ENCODE measurements around the gene ACER2.

Gene ACER2

GRCh38 chr9:19456996-19457692 lies 48.3 kb downstream of the ACER2 start:
- peak; percentile 62 for DNase-seq

- DNase-seq: no peak
Measured at GRCh38 chr9:19457693-19458009, 48.8 kb downstream of the ACER2 start.

DNA sequence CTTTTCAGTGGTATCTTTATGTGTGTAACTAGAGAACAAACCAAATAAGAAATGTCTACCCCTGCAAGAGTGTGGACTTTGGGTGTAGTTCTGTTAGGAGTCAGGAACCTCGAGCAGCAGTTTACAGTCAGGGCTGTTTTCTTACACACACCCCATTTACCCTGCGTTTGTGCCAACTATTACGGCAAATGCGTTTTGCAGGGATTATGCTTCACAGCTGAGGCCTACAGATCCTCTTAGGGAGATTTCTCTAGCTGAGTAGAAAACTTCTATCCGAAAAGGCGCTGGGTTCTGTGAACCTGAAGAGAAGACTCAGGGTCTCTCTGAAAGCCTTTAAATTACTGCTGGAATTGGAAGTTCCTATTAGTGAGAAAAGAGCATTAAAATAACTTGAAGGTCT lies 51.4 kb downstream of the ACER2 start:
- no peak for DNase-seq

GRCh38 chr9:19461135-19461534 lies 52.3 kb downstream of the ACER2 start:
- no peak for DNase-seq

GRCh38 chr9:19464061-19464763 lies 55.4 kb downstream of the ACER2 start:
- DNase-seq: no peak

DNA sequence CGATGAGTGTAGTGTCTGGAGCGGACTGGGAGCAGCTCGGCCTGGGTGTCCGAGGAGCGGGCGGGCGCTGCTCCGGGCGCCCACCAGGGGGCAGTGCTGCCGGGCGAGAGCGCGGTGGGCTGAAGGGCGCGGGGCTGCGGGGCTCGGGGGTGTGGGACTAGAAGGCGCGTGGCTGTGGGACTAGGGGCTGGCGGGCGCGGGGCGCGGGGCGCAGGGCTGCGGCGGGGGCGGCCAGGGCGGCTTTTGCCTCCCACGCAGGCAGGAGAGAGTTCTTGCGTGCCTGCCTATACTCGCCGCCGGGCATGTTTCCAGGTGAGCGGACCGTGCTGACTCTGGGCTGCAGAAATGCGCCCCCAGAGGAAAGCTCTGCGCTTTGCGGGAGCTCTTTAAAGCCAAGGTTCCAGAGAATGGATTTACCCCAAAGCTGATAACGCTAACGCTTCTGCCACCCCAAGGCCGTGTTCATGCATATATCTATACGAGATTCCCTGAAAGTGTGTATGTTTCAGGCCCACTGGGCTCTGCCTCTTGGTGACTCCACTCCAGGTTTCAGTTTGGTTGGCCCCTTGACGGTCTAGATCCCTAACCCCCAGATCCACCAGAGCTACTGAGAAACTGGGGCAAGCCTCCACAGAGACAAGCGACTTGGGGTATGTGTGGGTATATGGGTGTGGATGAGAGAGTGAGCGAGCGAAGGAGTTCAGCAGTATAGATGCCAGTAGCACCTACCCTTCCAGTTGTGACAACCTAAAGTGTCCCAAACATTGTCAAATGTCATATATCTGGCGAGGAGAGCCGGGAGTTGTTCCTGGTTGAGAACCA lies 56.2 kb downstream of the ACER2 start:
- DNase-seq: peak; percentile 62

GRCh38 chr9:19465586-19466279 lies 56.9 kb downstream of the ACER2 start:
- no peak for DNase-seq

DNA sequence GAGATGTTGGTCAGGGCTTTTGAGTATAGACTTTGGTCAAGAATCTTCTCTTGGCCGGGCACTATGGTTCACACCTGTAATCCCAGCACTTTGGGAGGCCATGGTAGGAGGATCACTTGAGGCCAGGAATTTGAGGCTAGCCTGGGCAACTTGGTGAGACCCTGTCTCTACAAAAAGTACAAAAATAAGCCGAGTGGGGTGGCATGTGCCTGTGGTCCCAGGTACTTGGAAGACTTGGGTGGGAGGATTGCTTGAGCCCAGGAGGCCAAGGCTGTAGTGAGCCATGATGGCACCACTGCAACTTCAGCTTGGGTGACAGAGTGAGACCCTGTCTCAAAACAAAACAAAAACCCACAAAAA lies 57.5 kb downstream of the ACER2 start:
- DNase-seq: no peak

DNA sequence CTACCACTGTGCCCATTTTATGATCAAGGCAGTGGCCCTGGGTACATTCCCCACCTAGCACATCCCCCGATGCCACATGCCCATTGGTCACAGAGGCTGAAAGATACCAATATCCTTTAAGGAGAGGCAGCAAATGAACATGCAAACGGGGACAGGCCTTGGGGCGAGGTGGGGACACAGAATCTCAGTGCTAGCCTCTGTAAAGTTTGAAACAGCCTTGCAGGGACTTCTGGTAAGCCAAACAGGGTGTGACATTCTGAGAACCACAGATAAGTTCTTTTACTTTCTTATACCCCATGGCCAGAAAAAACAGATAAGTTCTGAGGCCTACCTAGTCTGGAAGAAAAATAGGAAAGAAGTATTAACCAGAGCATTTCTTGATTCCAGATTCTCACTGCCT lies 60.5 kb downstream of the ACER2 start:
- no peak for DNase-seq

- DNase-seq: no peak
Measured at GRCh38 chr9:19470567-19470966, 61.8 kb downstream of the ACER2 start.

GRCh38 chr9:19470981-19471650 lies 62.3 kb downstream of the ACER2 start:
- DNase-seq: no peak

DNA sequence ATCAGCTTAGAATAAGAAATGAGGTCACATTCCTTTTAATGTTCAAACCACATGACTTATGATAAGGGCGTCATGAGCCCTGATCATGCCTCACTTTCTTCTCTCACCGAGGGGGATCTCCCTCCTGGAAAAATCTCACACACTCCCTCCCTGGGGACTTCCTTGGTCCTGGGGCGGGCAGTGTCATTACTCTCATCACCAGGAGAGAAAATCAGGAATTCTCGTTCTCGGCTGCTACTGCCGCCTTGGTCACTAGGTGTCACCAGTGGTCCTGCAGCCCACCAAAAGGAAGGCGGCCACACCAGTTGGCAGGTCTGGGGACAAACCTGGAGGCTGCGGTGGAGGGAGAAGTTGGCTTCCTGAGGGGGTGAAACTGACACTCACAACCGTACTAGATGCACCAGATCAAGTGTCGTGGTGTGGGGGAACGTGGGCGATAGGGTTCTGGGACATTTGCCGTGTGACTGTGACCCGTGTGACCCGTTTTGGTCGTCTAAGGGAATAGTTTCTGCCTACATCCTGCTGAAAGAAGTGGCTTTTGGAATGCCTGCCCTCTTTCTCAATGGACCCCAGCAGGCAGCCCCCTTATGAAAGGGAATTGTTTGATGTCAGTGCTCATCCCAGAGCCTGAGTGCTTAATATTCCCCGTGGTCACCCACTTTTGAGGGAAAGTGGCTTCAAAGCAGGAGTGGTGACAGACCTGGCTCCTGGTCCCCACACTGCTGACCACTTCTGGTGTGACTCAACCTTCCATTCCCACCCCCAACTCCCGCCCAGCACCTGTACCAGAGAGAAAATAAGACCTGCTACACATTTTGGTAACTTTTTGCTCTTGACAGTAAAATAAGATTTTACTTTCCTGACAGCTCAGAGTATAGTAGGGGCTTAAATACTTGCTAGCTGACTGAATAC lies 63.2 kb downstream of the ACER2 start:
- peak; percentile 34 for DNase-seq

GRCh38 chr9:19473605-19474004 lies 64.8 kb downstream of the ACER2 start:
- no peak for DNase-seq

DNA sequence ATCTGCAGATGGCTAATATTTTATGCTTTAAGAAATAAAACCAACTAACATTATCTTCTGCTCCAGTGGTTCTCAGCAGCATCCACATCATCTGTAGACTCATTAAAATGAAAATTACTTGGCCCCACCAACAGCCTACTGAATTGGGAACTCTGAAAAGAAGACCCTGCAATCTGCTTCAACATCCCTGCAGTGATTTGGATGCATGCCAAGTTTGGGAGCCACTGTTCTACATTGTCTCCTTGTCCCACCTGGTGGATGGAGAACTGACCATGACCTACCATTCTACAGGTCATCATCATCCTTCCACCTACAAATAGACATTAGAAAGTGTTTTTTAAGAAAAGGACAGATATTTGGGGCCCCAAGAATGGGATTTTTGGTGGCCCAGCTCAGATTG lies 71.1 kb downstream of the ACER2 start:
- DNase-seq: no peak

DNA sequence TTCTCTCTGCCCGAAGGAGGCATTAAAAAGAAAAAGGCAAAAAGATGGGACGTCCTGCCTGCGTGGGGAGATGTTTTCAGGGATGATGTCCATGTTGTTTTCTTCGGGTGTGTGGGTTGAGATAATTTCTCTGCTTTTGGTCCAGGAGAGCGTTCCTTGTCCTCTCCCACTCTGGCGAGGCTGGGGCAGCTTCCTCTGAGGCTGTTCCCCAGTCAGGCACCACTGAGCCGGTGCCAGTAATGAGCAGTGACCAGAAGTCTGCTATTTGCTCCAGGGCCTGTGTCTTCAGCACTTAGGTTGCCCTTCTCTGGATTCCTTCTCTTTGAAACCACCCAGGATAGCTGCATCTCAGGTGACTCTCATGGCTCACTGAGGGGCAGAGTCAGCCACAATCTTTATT lies 71.5 kb downstream of the ACER2 start:
- no peak for DNase-seq

GRCh38 chr9:19481121-19481870 lies 72.5 kb downstream of the ACER2 start:
- DNase-seq: no peak

GRCh38 chr9:19481971-19482404 lies 73.2 kb downstream of the ACER2 start:
- no peak for DNase-seq

DNA sequence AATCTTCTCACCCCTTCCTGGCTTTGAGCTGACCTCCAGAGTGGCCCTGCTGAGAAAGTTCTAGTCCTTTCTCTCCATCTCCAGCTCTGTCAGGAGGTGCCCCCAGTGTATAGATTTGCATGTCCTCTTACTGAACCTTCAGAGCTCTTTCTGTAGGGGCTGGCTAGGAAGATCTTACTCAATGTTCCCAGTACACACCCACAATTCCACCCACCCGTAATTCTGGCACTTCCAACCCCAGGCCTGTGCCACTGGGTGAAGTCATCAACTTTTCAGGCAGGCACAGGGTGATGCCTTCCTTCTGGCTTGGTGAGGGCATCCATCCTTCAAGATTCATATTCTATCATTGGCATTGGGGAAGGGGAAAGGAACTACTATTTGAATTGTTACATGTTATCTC lies 75.9 kb downstream of the ACER2 start:
- DNase-seq: no peak

- DNase-seq: no peak
Measured at GRCh38 chr9:19485193-19485592, 76.4 kb downstream of the ACER2 start.

- DNase-seq: no peak
Measured at GRCh38 chr9:19486803-19487202, 78.0 kb downstream of the ACER2 start.

- DNase-seq: no peak
Measured at GRCh38 chr9:19488721-19489120, 79.9 kb downstream of the ACER2 start.
